Measurements from ENCODE around the gene ASIC1.

DNA sequence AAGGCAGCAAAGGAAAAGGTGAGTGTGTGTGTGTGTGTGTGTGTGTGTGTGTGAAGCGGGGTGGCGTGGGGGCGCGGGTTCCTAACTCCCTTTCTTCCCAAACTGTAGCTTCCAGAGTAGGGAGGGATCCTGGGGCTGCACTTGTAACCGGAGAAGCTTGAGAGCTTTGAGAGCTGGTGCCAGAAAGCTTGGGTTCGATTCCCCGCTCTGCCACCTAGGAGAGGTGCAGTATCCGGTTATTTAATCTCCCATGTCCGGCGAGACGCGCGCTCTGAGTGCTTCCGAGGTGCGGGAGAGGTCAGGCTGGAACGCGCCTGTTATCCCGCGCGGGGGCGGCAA, 24.9 kb upstream of the ASIC1 start:
- TF ChIP-seq, protein P1, sequence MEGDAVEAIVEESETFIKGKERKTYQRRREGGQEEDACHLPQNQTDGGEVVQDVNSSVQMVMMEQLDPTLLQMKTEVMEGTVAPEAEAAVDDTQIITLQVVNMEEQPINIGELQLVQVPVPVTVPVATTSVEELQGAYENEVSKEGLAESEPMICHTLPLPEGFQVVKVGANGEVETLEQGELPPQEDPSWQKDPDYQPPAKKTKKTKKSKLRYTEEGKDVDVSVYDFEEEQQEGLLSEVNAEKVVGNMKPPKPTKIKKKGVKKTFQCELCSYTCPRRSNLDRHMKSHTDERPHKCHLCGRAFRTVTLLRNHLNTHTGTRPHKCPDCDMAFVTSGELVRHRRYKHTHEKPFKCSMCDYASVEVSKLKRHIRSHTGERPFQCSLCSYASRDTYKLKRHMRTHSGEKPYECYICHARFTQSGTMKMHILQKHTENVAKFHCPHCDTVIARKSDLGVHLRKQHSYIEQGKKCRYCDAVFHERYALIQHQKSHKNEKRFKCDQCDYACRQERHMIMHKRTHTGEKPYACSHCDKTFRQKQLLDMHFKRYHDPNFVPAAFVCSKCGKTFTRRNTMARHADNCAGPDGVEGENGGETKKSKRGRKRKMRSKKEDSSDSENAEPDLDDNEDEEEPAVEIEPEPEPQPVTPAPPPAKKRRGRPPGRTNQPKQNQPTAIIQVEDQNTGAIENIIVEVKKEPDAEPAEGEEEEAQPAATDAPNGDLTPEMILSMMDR (IDR thresholded peaks at IDR 0.05), result no peak
- TF ChIP-seq POLR2A (IDR thresholded peaks at IDR 0.05), result no peak
- TF ChIP-seq POLR2AphosphoS5 (IDR thresholded peaks at IDR 0.05), result no peak
- TF ChIP-seq EP300 (IDR thresholded peaks at IDR 0.05), result no peak
